BE2C (cell line): ENCODE measurements around the gene SF3B5.
"Not testable (repeated sequence)": the region's sequence is repeated elsewhere in the genome, so short reads cannot be mapped to it uniquely, and the experiment has no call there.

Source experiments
- DNase-seq: peaks from one replicate; pipeline ENCODE4 v3.0.0-alpha.2; 2020
- H3K27me3 ChIP-seq: fragments of 250-450 bp; sonication (Bioruptor Pico); 2 replicates; pipeline ENCODE4 v1.5.1; 2020; ENCODE audit warnings: mild to moderate bottlenecking
- H3K36me3 ChIP-seq: fragments of 250-450 bp; sonication (Bioruptor Pico); 2 replicates; pipeline ENCODE4 v1.5.1; 2020; ENCODE audit warnings: mild to moderate bottlenecking
- H3K4me1 ChIP-seq: fragments of 250-450 bp; sonication (Bioruptor Pico); 2 replicates; pipeline ENCODE4 v1.5.1; 2020
- H3K4me3 ChIP-seq: 2 replicates; pipeline ENCODE4 v1.5.1; 2011; ENCODE audit warnings: low read depth, low read length
- H3K9me3 ChIP-seq: fragments of 250-450 bp; sonication (Bioruptor Pico); 2 replicates; pipeline ENCODE4 v1.5.1; 2020
- CTCF ChIP-seq: IDR thresholded peaks from 2 replicates; pipeline ENCODE4 v1.5.1; 2012; ENCODE audit warnings: mild to moderate bottlenecking, low read depth, low read length

SF3B5 gene

DNA sequence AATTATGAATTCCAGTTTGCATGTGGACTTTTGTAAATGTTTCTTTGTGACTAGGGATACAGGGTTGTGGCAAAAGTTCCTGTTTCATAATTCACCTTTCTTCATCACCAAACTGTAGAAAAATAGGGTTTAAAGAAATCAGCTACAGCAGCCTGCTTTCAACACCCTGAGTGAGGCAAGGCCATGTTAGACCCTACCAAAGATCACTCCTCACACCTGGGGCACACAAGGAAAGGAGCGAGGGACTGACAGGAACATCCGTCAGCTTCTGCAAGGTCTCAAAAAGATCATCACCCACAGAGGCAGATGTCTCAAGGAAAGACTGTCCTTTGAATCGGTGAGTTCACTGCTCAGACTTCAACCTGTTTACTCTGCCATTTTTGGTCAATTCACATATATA lies 44.4 kb upstream of the SF3B5 start:
- TF ChIP-seq CTCF: no peak
- no peaks in the 10 kb centered on the region for H3K4me1 ChIP-seq

DNA sequence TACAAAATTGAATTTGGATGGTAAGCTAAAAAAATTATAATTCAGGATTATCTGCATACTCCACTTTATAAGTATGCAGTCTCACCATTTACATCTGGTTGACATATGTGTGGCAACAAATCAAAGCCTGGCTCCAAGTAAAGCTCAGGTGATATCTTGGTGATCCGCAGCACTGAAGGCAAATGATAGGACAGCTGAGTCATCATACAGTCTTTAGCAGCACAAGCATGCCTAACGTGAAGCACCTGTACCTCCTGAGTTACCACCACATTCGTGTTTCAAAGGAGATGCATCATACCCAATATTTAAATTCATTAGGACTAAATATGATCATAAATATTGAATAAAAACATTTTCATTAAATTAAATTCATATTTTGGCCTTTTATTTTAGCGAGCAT lies 43.2 kb upstream of the SF3B5 start:
- no peak for DNase-seq
- Histone ChIP-seq H3K4me1 (no peaks in the 10 kb centered on the region), H3K27me3 (peaks cover 3% of the 10 kb centered on the region; the same call in 1 of the 2 replicates), H3K9me3 (no peaks in the 10 kb centered on the region), H3K4me3 (no peak overlapping the region), H3K36me3 (no peaks in the 10 kb centered on the region)
- no peak for TF ChIP-seq CTCF

More for the DNA sequence above, 44.4 kb upstream of the SF3B5 start:
- Histone ChIP-seq H3K36me3 (no peaks in the 10 kb centered on the region), H3K9me3 (no peaks in the 10 kb centered on the region), H3K4me3 (no peak overlapping the region), H3K27me3 (peaks cover 3% of the 10 kb centered on the region; the same call in 1 of the 2 replicates)
- no peak for DNase-seq

GRCh38 chr6:144134737-144135136 lies 39.4 kb upstream of the SF3B5 start:
- Histone ChIP-seq H3K4me1 (no peaks in the 10 kb centered on the region), H3K27me3 (peaks cover 3% of the 10 kb centered on the region; the same call in 1 of the 2 replicates), H3K36me3 (no peaks in the 10 kb centered on the region), H3K9me3 (no peaks in the 10 kb centered on the region), H3K4me3 (no peak overlapping the region)
- DNase-seq: no peak
- no peak for TF ChIP-seq CTCF

DNA sequence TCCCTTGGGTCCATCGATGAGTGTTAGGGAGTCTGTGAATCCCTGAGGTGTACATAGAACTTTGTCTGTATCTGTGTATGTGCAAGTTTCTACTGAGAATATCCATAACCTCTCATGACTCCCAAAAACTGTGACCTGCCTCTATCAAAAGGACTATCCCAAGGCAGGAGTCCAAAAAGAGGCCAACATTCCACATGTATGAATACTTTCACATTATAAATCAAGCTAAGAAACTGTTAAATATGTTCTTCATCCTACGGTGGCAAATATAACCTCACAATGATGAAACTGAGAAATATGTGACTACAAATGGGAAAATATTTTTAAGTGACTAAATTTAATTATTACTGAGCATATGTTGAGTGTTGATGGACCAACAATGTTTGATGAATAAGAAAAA lies 38.8 kb upstream of the SF3B5 start:
- Histone ChIP-seq H3K36me3 (no peaks in the 10 kb centered on the region), H3K4me1 (no peaks in the 10 kb centered on the region), H3K27me3 (peaks cover 3% of the 10 kb centered on the region; the same call in 1 of the 2 replicates), H3K9me3 (no peaks in the 10 kb centered on the region), H3K4me3 (no peak overlapping the region)
- no peak for TF ChIP-seq CTCF
- no peak for DNase-seq

GRCh38 chr6:144133225-144133821 lies 38.0 kb upstream of the SF3B5 start:
- H3K4me1 ChIP-seq: no peaks in the 10 kb centered on the region
- no peaks in the 10 kb centered on the region for H3K36me3 ChIP-seq
- H3K9me3 ChIP-seq: no peaks in the 10 kb centered on the region
- H3K27me3 ChIP-seq: peaks cover 3% of the 10 kb centered on the region; the same call in 1 of the 2 replicates
- no peak for DNase-seq
- no peak for TF ChIP-seq CTCF
- H3K4me3 ChIP-seq: no peak overlapping the region

DNA sequence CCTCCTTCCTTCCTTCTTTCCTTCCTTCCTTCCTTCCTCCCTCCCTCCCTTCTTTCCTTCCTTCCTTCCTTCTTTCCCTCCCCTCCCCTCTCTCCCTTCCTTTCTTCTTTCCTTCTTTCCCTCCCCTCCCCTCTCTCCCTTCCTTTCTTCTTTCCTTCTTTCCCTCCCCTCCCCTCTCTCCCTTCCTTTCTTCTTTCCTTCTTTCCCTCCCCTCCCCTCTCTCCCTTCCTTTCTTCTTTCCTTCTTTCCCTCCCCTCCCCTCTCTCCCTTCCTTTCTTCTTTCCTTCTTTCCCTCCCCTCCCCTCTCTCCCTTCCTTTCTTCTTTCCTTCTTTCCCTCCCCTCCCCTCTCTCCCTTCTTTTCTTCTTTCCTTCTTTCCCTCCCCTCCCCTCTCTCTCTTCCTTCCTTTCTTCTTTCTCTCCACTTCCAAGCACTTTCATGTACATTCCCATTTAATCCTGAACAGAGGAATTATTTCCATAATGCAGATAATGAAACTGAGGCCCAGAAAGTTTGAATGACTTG lies 36.9 kb upstream of the SF3B5 start:
- not testable (repeated sequence) for H3K9me3 ChIP-seq, H3K4me1 ChIP-seq, H3K36me3 ChIP-seq, H3K4me3 ChIP-seq, DNase-seq, H3K27me3 ChIP-seq
